ENCODE measurements around the gene TMTC1.

GRCh38 chr12:29807129-29807528 lies 23.4 kb upstream of the TMTC1 start:
- TF ChIP-seq CTCF (IDR thresholded peaks at IDR 0.05), result no peak
- TF ChIP-seq POLR2A (IDR thresholded peaks at IDR 0.05), result no peak
